Endodermal cell (in vitro differentiated cells): ENCODE measurements around the gene PRPF31. TPM values are rescaled to one million over a fixed set of nuclear protein-coding genes. Genes with fewer than 3 reads are reported as not detected.
"Not testable (repeated sequence)": the region's sequence is repeated elsewhere in the genome, so short reads cannot be mapped to it uniquely, and the experiment has no call there.

Experiments used
- DNase-seq: peaks from one replicate; pipeline ENCODE4 v3.0.0-alpha.2; 2017
- H3K27ac ChIP-seq: 2 replicates; pipeline ENCODE4 v1.5.1; 2013; ENCODE audit warnings: mild to moderate bottlenecking, low read depth, low read length, moderate library complexity
- H3K27me3 ChIP-seq: 2 replicates; pipeline ENCODE4 v1.6.1; 2013; ENCODE audit warnings: mild to moderate bottlenecking, low read length, moderate library complexity; ENCODE audit not compliant: insufficient read depth, control insufficient read depth, poor library complexity, severe bottlenecking
- H3K36me3 ChIP-seq: 2 replicates; pipeline ENCODE4 v1.7.0; 2013; ENCODE audit warnings: mild to moderate bottlenecking, low read length, moderate library complexity; ENCODE audit not compliant: control insufficient read depth, insufficient read depth
- H3K4me1 ChIP-seq: one replicate; pipeline ENCODE4 v1.7.0; 2013; ENCODE audit warnings: low read length; ENCODE audit not compliant: control insufficient read depth, insufficient read depth
- H3K4me3 ChIP-seq: 2 replicates; pipeline ENCODE4 v1.5.1; 2013; ENCODE audit warnings: mild to moderate bottlenecking, low read length, moderate library complexity
- H3K9ac ChIP-seq: 2 replicates; pipeline ENCODE4 v1.6.1; 2013; ENCODE audit warnings: mild to moderate bottlenecking, low read length, moderate library complexity; ENCODE audit not compliant: poor library complexity, severe bottlenecking; ENCODE audit errors: extremely low read depth
- H3K9me3 ChIP-seq: 2 replicates; pipeline ENCODE4 v1.6.1; 2013; ENCODE audit warnings: mild to moderate bottlenecking, low read length, moderate library complexity; ENCODE audit not compliant: control insufficient read depth
- H3K27ac Mint-ChIP-seq: 2 replicates; pipeline ENCODE4 v1.8.0; 2020; ENCODE audit warnings: mixed read lengths
- H3K27me3 Mint-ChIP-seq: 2 replicates; pipeline ENCODE4 v1.8.0; 2021; ENCODE audit warnings: mild to moderate bottlenecking, mixed read lengths; ENCODE audit not compliant: insufficient read depth
- H3K36me3 Mint-ChIP-seq: 2 replicates; pipeline ENCODE4 v1.8.0; 2020; ENCODE audit warnings: low read depth, mixed read lengths
- H3K4me1 Mint-ChIP-seq: 2 replicates; pipeline ENCODE4 v1.8.0; 2020; ENCODE audit warnings: mixed read lengths
- H3K4me3 Mint-ChIP-seq: 2 replicates; pipeline ENCODE4 v1.8.0; 2020; ENCODE audit warnings: mild to moderate bottlenecking, moderate library complexity, mixed read lengths
- H3K9me3 Mint-ChIP-seq: 2 replicates; pipeline ENCODE4 v1.8.0; 2020; ENCODE audit warnings: mild to moderate bottlenecking, mixed read lengths
- CTCF ChIP-seq: fragments of 200-600 bp; sonication (generic); conservative IDR thresholded peaks from 2 replicates; pipeline ENCODE4 v1.5.0; 2021; ENCODE audit warnings: antibody characterized with exemption, mild to moderate bottlenecking
- WGBS, 2 experiments: methylation state at CpG; one replicate each; pipeline versions ENCODE4 v1.1.5 to v1.1.7; 2013; ENCODE audit warnings: missing lambda C conversion rate in 2 of 2, mixed read lengths in 1 of 2; ENCODE audit not compliant: insufficient coverage in 1 of 2, insufficient read length in 1 of 2; 5-methylcytosine and 5-hydroxymethylcytosine counted together
- total RNA-seq, 2 donors: library from RNA; stranded (reverse); fragmentation: NEBNext Ultra II Directional in 1 of 2; extraction: Animal tissue kit (Norgen Biotek cat#: 25700) in 1 of 2; gene quantifications; 2 replicates in 1 of 2; 3 replicates in 1 of 2; pipeline ENCODE4 v1.2.1, GENCODE V29; 2021

PRPF31 gene
- total RNA-seq, 2 donors from 2014 or later: 79.0 to 85.5 TPM

- Histone ChIP-seq H3K9me3 (no peaks in the 10 kb centered on the region), H3K36me3 (no peaks in the 10 kb centered on the region), H3K4me3 (no peak overlapping the region), H3K9ac (no peak overlapping the region), H3K27me3 (no peaks in the 10 kb centered on the region), H3K27ac (no peak overlapping the region), H3K4me1 (no peaks in the 10 kb centered on the region)
- Mint-ChIP-seq H3K36me3 (no peaks in the 10 kb centered on the region), H3K27ac (no peak overlapping the region), H3K4me1 (no peaks in the 10 kb centered on the region), H3K4me3 (no peak overlapping the region), H3K9me3 (peaks cover 3% of the 10 kb centered on the region), H3K27me3 (peaks cover 17% of the 10 kb centered on the region)
- peak; percentile 87 for TF ChIP-seq CTCF
- peak; percentile 99 for DNase-seq
- WGBS, 2 experiments: 9 to 38% methylated on average over 14 to 25 of the region's 25 CpGs
Observed at GRCh38 chr19:54168174-54168917, 52.8 kb downstream of the PRPF31 start.

- Histone ChIP-seq H3K9me3 (no peaks in the 10 kb centered on the region), H3K27me3 (no peaks in the 10 kb centered on the region), H3K4me1 (no peaks in the 10 kb centered on the region), H3K4me3 (no peak overlapping the region), H3K36me3 (no peaks in the 10 kb centered on the region), H3K27ac (no peak overlapping the region), H3K9ac (no peak overlapping the region)
- H3K4me3 Mint-ChIP-seq: no peak overlapping the region
- H3K36me3 Mint-ChIP-seq: no peaks in the 10 kb centered on the region
- WGBS, 2 experiments: 92% methylated on average over 6 to 21 of the region's 21 CpGs
- peaks cover 10% of the 10 kb centered on the region for H3K27me3 Mint-ChIP-seq
- no peak overlapping the region for H3K27ac Mint-ChIP-seq
- DNase-seq: no peak
- H3K9me3 Mint-ChIP-seq: peaks cover 3% of the 10 kb centered on the region
- no peak for TF ChIP-seq CTCF
- no peaks in the 10 kb centered on the region for H3K4me1 Mint-ChIP-seq
Observed at GRCh38 chr19:54169149-54169740, 53.7 kb downstream of the PRPF31 start.

- not testable (repeated sequence) for H3K9me3 ChIP-seq, H3K4me3 ChIP-seq, DNase-seq, H3K4me1 ChIP-seq, H3K9me3 Mint-ChIP-seq, H3K27me3 ChIP-seq, H3K4me1 Mint-ChIP-seq, H3K27ac ChIP-seq, H3K27me3 Mint-ChIP-seq, H3K27ac Mint-ChIP-seq, H3K9ac ChIP-seq
- Mint-ChIP-seq H3K36me3 (peaks cover 13% of the 10 kb centered on the region), H3K4me3 (peak overlapping the region; percentile 26)
- WGBS, 2 experiments: 91 to 93% methylated on average over 7 to 13 of the region's 23 CpGs
- peaks cover 11% of the 10 kb centered on the region for H3K36me3 ChIP-seq
Observed at GRCh38 chr19:54171736-54172431, 56.3 kb downstream of the PRPF31 start.
